GM19239 (cell line): ENCODE results near the gene CTPS1.

ENCODE experiments used
- DNase-seq: peaks from one replicate; pipeline ENCODE4 v3.0.0; 2011; ENCODE audit warnings: low spot score; ENCODE audit not compliant: insufficient read length
- FAIRE-seq: peaks from 2 replicates; lab custom pipeline; 2011; peaks lifted over from hg19 to GRCh38; lab: Jason Lieb, UNC

CTPS1 gene

GRCh38 chr1:41051022-41051421, 71.5 kb downstream of the CTPS1 start:
- no peak for FAIRE-seq
- no peak for DNase-seq

- DNase-seq, result no peak
- no peak for FAIRE-seq
These were observed 73.8 kb downstream of the CTPS1 start for GRCh38 chr1:41053316-41053715.

GRCh38 chr1:41056907-41057306, 77.4 kb downstream of the CTPS1 start:
- no peak for FAIRE-seq
- no peak for DNase-seq
